ENCODE measurements around the gene SYNGR2. TPM values are rescaled to one million over a fixed set of nuclear protein-coding genes. Genes with fewer than 3 reads are reported as not detected.

SYNGR2 gene
- total and polyA plus RNA-seq, 2 donors (not counting 3 experiments of a cell fraction or from before 2014, with no cell fraction given) = 65.9 to 281 TPM

- Histone ChIP-seq H3K79me2 (ENCODE audit: control insufficient read depth, insufficient read depth, low read length) (no peaks in the 10 kb centered on the region), H3K9ac (replicated peaks; ENCODE audit: extremely low read depth, insufficient read depth, low read length) (peak within 1 kb of the TSS; percentile 62), H3K9me3 (replicated peaks; ENCODE audit: control insufficient read depth, insufficient read depth, low read length) (no peaks in the 10 kb centered on the region), H2AFZ (ENCODE audit: low read depth, low read length) (peak within 1 kb of the TSS; percentile 88), H3K4me2 (ENCODE audit: insufficient read depth, low read length) (peak within 1 kb of the TSS; percentile 79), H3K36me3 (ENCODE audit: control insufficient read depth in 2 of 2, extremely low read depth in 1 of 2, insufficient read depth in 2 of 2, low read length in 2 of 2) (peaks cover 0 to 5% of the 10 kb centered on the region in 2 experiments), H3K27me3 (ENCODE audit: control insufficient read depth in 2 of 2, insufficient read depth in 2 of 2, low read length in 2 of 2) (no peaks in the 10 kb centered on the region), H3K9me1 (replicated peaks; ENCODE audit: control insufficient read depth, extremely low read depth, insufficient read depth, low read length) (no peaks in the 10 kb centered on the region), H4K20me1 (replicated peaks; ENCODE audit: control insufficient read depth, extremely low read depth, insufficient read depth, low read length) (no peaks in the 10 kb centered on the region), H3K4me1 (ENCODE audit: control insufficient read depth, extremely low read depth, insufficient read depth, low read length) (peaks cover 26% of the 10 kb centered on the region), H3K4me3 (replicated peaks in 1 of 3; ENCODE audit: insufficient read depth in 1 of 3, low read depth in 1 of 3, low read length in 3 of 3) (peak within 1 kb of the TSS; percentile 52 to 87 (median 67)), H3K27ac (ENCODE audit: insufficient read depth, low read depth, low read length) (peak within 1 kb of the TSS; percentile 56)
- dilution Hi-C loops (cut with MboI; ENCODE audit: extremely low pct_ligation_motif_present, low sequenced_read_pairs) (no loop called here), intact Hi-C loops (cut with micrococcal nuclease) (loop anchor here (5.0 kb wide), 1 partner anchor 124 kb away; no protein-coding TSS in a partner anchor)
- DNase-seq (ENCODE audit: low read depth, low spot score) (peak; percentile 42), FAIRE-seq (peak; percentile 26)
- ChIA-PET CTCF (interaction anchor here (0.6 to 2.9 kb wide), 9 partner anchors 11 to 293 kb away, joined by 3 to 14 read pairs (median 5); partner anchors contain the start of gene BIRC5), POLR2A (interaction anchor here (0.6 kb wide), 1 partner anchor 40 kb away, joined by 7 read pairs; no protein-coding TSS in a partner anchor)
- TF ChIP-seq MYC (IDR thresholded peaks at IDR 0.05; ENCODE audit: low read depth, low read length) = no peak
- TF ChIP-seq GATA2 (IDR thresholded peaks at IDR 0.05; ENCODE audit: insufficient read depth, insufficient read length, low read depth, low read length) = no peak
- peak; percentile 50 for TF ChIP-seq POLR2AphosphoS5 (IDR thresholded peaks at IDR 0.05; ENCODE audit: insufficient read depth, low read depth, low read length)
- BruUV-seq (replicated peaks) = no TSS peak
These were observed 39.6 kb upstream of the SYNGR2 start, which contains the start of gene TMC6 for GRCh38 chr17:78128551-78129350. Gene TMC6, minus strand, starts transcription at chr17:78128755. Its CDS starts 1,923 bp downstream, at chr17:78126832.

DNA sequence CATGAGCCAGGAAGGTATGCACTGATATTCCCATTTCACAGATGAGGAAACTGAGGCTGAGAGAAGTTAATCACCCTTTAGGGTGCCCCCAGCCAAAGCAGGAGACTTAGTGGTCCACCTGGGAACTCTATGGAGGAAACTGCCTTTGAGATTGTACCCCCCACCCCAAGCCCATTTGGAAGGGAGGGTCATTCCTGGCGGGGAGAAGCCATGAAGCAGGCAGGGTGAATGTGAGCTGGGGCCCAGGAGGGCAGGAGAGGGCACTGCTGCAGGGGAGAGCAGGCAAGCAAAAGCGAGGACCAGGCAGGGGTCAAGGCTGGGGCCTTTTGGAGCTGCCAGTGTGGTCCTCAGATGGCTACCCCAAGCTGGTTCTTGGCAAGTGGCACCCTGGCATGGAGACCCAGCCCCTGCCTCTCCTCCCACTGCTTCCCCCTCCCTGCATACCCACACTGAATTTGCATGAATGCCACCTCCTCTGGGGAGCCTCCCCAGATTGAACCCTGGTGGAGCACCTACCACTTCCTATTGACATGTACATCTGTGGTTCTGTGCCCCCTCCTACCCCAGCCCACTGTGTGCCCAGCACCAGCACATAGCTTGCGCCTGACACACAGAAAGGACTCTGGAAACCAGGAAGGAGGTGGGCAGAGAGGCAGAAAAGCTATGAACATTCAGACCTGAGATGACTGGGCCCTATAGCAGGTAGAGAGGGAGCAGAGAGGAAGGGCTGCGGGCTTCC lies 38.9 kb upstream of the SYNGR2 start:
- H3K36me3 ChIP-seq (ENCODE audit: control insufficient read depth in 2 of 2, extremely low read depth in 1 of 2, insufficient read depth in 2 of 2, low read length in 2 of 2) = peaks cover 0 to 2% of the 10 kb centered on the region in 2 experiments
- H3K4me3 ChIP-seq (replicated peaks in 1 of 3; ENCODE audit: insufficient read depth in 1 of 3, low read depth in 1 of 3, low read length in 3 of 3) = no peak overlapping the region
- dilution Hi-C loops (cut with MboI; ENCODE audit: extremely low pct_ligation_motif_present, low sequenced_read_pairs) (no loop called here), intact Hi-C loops (cut with micrococcal nuclease) (loop anchor here (5.0 kb wide), 2 partner anchors 38 to 123 kb away; partner anchors contain the start of gene SYNGR2)
- H3K79me2 ChIP-seq (ENCODE audit: control insufficient read depth, insufficient read depth, low read length) = no peaks in the 10 kb centered on the region
- CTCF ChIA-PET = interaction anchor here (0.8 kb wide), 1 partner anchor 12 kb away, joined by 3 read pairs; no protein-coding TSS in a partner anchor
- POLR2A ChIA-PET = no interaction called here
- no peaks in the 10 kb centered on the region for H3K9me3 ChIP-seq (replicated peaks; ENCODE audit: control insufficient read depth, insufficient read depth, low read length)
- no peaks in the 10 kb centered on the region for H4K20me1 ChIP-seq (replicated peaks; ENCODE audit: control insufficient read depth, extremely low read depth, insufficient read depth, low read length)
- no peak overlapping the region for H3K27ac ChIP-seq (ENCODE audit: insufficient read depth, low read depth, low read length)
- H3K27me3 ChIP-seq (ENCODE audit: control insufficient read depth in 2 of 2, insufficient read depth in 2 of 2, low read length in 2 of 2) = no peaks in the 10 kb centered on the region
- TF ChIP-seq CTCF (IDR thresholded peaks at IDR 0.05; ENCODE audit: extremely low read depth in 1 of 2, insufficient read depth in 1 of 2, low read depth in 1 of 2, low read length in 2 of 2) = no peak
- TF ChIP-seq FOS (IDR thresholded peaks at IDR 0.05; ENCODE audit: borderline replicate concordance, insufficient read depth, low read length) = no peak
- TF ChIP-seq JUN (IDR thresholded peaks at IDR 0.05; ENCODE audit: borderline replicate concordance, insufficient read depth, insufficient read length, low read depth) = no peak
- no peak for TF ChIP-seq GATA2 (IDR thresholded peaks at IDR 0.05; ENCODE audit: insufficient read depth, insufficient read length, low read depth, low read length)
- TF ChIP-seq EZH2 (IDR thresholded peaks at IDR 0.05; ENCODE audit: borderline replicate concordance, low read depth, low read length, severe bottlenecking) = no peak
- no peak for TF ChIP-seq POLR2A (IDR thresholded peaks at IDR 0.05; ENCODE audit: low read depth, low read length)
- TF ChIP-seq, protein P1, sequence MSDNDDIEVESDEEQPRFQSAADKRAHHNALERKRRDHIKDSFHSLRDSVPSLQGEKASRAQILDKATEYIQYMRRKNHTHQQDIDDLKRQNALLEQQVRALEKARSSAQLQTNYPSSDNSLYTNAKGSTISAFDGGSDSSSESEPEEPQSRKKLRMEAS (IDR thresholded peaks at IDR 0.05; ENCODE audit: insufficient read depth, insufficient read length) = no peak
- no peak for TF ChIP-seq MYC (IDR thresholded peaks at IDR 0.05; ENCODE audit: low read depth, low read length)
- TF ChIP-seq POLR2AphosphoS5 (IDR thresholded peaks at IDR 0.05; ENCODE audit: insufficient read depth, low read depth, low read length) = no peak
- no TSS peak for BruUV-seq (replicated peaks)
- FAIRE-seq (no peak), DNase-seq (ENCODE audit: low read depth, low spot score) (no peak)
- H3K9ac ChIP-seq (replicated peaks; ENCODE audit: extremely low read depth, insufficient read depth, low read length) = no peak overlapping the region
- H2AFZ ChIP-seq (ENCODE audit: low read depth, low read length) = no peak overlapping the region
- peak overlapping the region; percentile 46 for H3K4me2 ChIP-seq (ENCODE audit: insufficient read depth, low read length)
- peaks cover 26% of the 10 kb centered on the region for H3K4me1 ChIP-seq (ENCODE audit: control insufficient read depth, extremely low read depth, insufficient read depth, low read length)
- H3K9me1 ChIP-seq (replicated peaks; ENCODE audit: control insufficient read depth, extremely low read depth, insufficient read depth, low read length) = no peaks in the 10 kb centered on the region

Measured in endothelial cell of umbilical vein (primary cell).